ENCODE measurements around the gene HES5. TPM values are rescaled to one million over a fixed set of nuclear protein-coding genes. Genes with fewer than 3 reads are reported as not detected.

HES5 gene
- total RNA-seq, 1 donor from 2014 or later, result not detected

DNA sequence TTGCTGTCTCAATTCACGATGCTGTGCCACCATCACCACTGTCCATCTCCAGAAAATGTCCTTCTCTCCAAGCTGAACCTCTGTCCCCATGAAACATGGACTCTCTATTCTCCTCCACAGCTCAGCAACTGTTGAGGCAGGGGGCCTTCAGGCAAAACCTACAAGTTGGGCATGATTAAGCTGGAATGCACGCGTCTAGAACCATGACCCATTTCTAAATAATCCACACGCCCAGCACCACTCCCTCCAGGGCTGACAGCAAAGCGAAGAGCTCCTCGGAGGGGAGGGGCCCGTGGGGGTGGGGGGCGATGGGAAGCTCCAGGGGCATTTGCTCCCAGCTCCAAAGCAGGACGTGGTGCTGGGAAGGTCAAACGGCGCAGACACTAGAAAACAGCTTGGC lies 3.3 kb upstream of the HES5 start:
- no peak for DNase-seq (ENCODE audit: low spot score)
- no peaks in the 10 kb centered on the region for H3K9me3 Mint-ChIP-seq (ENCODE audit: unreplicated experiment)
- no peaks in the 10 kb centered on the region for H3K36me3 Mint-ChIP-seq (ENCODE audit: low read depth, unreplicated experiment)
- no peak overlapping the region for H3K27ac Mint-ChIP-seq (ENCODE audit: unreplicated experiment)
- TF ChIP-seq, protein P1, sequence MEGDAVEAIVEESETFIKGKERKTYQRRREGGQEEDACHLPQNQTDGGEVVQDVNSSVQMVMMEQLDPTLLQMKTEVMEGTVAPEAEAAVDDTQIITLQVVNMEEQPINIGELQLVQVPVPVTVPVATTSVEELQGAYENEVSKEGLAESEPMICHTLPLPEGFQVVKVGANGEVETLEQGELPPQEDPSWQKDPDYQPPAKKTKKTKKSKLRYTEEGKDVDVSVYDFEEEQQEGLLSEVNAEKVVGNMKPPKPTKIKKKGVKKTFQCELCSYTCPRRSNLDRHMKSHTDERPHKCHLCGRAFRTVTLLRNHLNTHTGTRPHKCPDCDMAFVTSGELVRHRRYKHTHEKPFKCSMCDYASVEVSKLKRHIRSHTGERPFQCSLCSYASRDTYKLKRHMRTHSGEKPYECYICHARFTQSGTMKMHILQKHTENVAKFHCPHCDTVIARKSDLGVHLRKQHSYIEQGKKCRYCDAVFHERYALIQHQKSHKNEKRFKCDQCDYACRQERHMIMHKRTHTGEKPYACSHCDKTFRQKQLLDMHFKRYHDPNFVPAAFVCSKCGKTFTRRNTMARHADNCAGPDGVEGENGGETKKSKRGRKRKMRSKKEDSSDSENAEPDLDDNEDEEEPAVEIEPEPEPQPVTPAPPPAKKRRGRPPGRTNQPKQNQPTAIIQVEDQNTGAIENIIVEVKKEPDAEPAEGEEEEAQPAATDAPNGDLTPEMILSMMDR (IDR thresholded peaks at IDR 0.05; ENCODE audit: unreplicated experiment), result no peak
- peaks cover 17% of the 10 kb centered on the region for H3K27me3 Mint-ChIP-seq (ENCODE audit: unreplicated experiment)
- H3K4me3 Mint-ChIP-seq (ENCODE audit: unreplicated experiment), result peak overlapping the region; percentile 51
- no peaks in the 10 kb centered on the region for H3K4me1 Mint-ChIP-seq (ENCODE audit: unreplicated experiment)

DNA sequence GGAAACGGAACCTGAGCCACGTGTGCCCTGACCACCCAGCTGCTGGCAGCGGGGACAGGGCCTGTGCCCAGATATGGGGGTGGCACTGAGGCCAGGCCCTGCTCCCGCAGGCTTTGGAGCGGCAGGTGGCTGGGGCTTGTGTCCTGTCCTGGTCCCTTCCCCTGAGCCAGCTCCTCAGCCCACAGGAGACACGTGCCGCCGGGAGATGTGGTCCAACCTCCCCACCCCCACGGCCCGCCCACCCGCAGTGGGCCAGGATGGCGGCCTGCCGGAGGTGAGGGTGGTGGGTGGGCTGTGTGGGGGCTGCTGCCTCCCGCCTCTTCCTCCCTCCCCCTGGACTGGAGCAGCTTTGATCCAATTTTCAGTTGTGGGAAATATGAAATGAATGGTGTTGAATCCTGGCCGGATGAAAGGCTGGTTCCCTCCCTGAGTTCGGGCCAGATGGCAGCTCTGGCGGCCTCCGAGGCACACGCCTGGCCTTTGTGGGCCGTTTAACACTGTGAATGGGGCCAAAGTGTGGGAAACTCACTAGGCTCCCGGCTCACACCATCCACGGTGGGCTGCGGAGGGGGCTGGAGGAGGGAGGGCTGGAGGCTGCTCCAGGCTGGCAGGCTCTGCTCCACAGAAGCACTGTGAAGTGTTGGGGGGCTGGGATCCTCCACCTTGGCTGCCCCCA lies 2.6 kb upstream of the HES5 start:
- H3K36me3 Mint-ChIP-seq (ENCODE audit: low read depth, unreplicated experiment), result no peaks in the 10 kb centered on the region
- peaks cover 17% of the 10 kb centered on the region for H3K27me3 Mint-ChIP-seq (ENCODE audit: unreplicated experiment)
- no peak for DNase-seq (ENCODE audit: low spot score)
- H3K9me3 Mint-ChIP-seq (ENCODE audit: unreplicated experiment), result no peaks in the 10 kb centered on the region
- TF ChIP-seq, protein P1 (IDR thresholded peaks at IDR 0.05; ENCODE audit: unreplicated experiment), result no peak
- H3K27ac Mint-ChIP-seq (ENCODE audit: unreplicated experiment), result no peak overlapping the region
- H3K4me3 Mint-ChIP-seq (ENCODE audit: unreplicated experiment), result no peak overlapping the region
- no peaks in the 10 kb centered on the region for H3K4me1 Mint-ChIP-seq (ENCODE audit: unreplicated experiment)

DNA sequence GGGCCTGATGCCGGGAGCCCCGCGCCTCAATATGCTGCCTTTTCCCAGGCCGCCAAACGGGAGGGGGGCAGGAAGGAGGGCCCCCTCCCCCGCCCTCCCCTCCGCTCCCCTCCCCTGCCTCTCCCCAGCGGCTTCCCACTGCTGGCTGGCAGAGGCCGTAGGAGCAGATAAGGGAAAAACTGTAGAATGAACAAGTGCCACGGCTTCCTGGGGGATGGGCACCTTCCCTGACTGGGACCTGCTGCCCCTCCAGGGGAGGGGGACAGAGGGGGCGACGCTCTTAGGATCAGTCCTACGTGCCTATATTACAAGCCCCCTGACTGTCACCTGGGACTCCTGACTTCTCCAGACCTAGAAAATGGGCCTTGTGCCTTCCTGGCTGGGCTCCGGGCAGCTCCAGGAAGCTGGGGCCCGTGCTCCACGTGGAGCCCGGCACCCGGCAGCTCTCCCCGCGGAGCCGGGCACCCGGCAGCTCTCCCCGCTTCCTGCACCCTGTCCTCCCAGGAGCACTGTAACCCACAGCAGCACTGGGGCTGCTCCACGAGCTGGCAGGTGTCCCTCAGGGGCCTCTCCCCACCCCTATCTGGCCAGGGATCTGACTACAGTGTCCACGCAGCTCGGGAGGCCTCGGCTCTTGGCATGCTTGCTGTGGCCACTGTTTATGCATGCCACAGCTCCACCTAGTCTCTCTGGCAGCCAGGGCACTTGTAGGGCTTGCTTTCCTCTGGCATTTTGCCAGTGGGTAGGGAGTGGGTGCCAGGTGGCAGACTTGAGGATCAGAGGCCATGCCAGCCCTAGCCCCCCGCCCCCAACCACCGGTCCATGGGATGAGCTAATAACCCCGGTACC lies 674 bp upstream of the HES5 start:
- Mint-ChIP-seq H3K4me3 (ENCODE audit: unreplicated experiment) (no peak overlapping the region), H3K9me3 (ENCODE audit: unreplicated experiment) (no peaks in the 10 kb centered on the region), H3K27me3 (ENCODE audit: unreplicated experiment) (peaks cover 19% of the 10 kb centered on the region), H3K36me3 (ENCODE audit: low read depth, unreplicated experiment) (no peaks in the 10 kb centered on the region), H3K4me1 (ENCODE audit: unreplicated experiment) (no peaks in the 10 kb centered on the region), H3K27ac (ENCODE audit: unreplicated experiment) (no peak overlapping the region)
- DNase-seq (ENCODE audit: low spot score), result no peak
- TF ChIP-seq, protein P1 (IDR thresholded peaks at IDR 0.05; ENCODE audit: unreplicated experiment), result no peak

DNA sequence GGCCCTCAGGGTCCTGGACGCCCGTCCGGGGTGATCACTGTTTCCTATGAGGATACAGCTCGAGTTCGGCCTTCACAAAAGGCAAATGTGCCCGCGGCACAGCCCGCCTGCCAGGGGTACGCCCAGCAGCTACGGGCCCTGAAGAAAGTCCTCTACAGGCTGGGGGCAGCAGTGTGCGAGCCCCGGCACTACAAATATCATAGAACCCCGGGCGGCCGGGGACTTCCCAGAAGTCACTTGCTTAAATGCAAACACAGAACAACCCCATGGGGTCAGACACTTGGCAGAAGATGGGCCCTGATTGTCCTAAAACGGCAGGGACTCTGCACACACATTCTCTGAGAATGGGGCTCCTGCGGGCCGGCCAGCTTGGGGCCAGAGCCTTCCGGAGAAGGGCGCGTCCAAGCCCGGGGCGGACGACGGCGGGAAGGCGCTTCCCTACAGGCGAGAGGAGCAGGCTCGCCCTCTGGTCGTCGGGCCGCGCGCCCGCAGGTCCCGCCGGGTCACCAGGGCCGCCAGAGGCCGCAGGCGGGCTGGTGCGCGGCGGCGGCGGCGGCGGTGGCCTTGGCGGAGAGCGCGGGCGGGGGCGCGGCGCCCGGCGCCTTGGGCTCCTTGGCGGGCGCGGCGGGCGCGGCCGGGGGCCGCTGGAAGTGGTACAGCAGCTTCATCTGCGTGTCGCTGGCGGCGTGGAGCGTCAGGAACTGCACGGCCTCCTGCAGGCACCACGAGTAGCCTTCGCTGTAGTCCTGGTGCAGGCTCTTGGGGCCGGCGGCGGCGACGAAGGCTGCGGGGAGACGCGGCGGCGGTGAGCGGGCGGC lies 888 bp downstream of the HES5 start:
- Mint-ChIP-seq H3K27me3 (ENCODE audit: unreplicated experiment) (peaks cover 21% of the 10 kb centered on the region), H3K9me3 (ENCODE audit: unreplicated experiment) (no peaks in the 10 kb centered on the region), H3K4me1 (ENCODE audit: unreplicated experiment) (peaks cover 11% of the 10 kb centered on the region), H3K27ac (ENCODE audit: unreplicated experiment) (no peak overlapping the region), H3K4me3 (ENCODE audit: unreplicated experiment) (no peak overlapping the region), H3K36me3 (ENCODE audit: low read depth, unreplicated experiment) (peaks cover 5% of the 10 kb centered on the region)
- TF ChIP-seq, protein P1 (IDR thresholded peaks at IDR 0.05; ENCODE audit: unreplicated experiment), result no peak
- no peak for DNase-seq (ENCODE audit: low spot score)

All from endothelial cell (in vitro differentiated cells).